ENCODE measurements around the gene MAPK4. TPM values are rescaled to one million over a fixed set of nuclear protein-coding genes. Genes with fewer than 3 reads are reported as not detected.

MAPK4 gene
- total and polyA plus RNA-seq, 2 of the 4 experiments (the other 2 are of a cell fraction) = not detected

DNA sequence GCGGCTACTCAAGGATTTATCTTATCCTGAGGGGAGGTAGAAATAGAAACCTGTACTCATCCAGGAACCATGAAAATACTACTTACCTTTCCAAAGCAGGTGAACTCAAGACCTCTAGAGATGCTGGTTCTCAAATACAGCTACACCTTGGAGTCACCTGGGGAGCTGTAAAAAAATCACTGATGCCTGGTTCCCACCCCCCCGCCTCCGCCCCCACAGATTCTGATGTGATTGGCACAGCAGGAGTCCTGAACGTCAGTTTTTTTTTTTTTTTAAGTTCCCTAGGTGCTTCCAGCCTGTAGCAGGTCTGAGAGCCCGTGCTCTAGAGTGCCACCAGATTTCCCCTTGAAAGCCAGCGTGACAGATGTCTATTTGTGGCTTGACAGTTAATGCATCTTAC lies 146.3 kb downstream of the MAPK4 start:
- CTCF ChIA-PET = interaction anchor here (1.0 kb wide), 1 partner anchor 10 kb away, joined by 6 read pairs; no protein-coding TSS in a partner anchor
- no peaks in the 10 kb centered on the region for H3K9me3 ChIP-seq (ENCODE audit: control insufficient read depth, insufficient read depth, low read length)
- no CpG with 5 or more reads among the region's 6 CpGs for WGBS, 2 experiments (ENCODE audit: extremely low coverage in 2 of 2, insufficient read length in 1 of 2)

More for the DNA sequence above, 146.3 kb downstream of the MAPK4 start:
- Histone ChIP-seq H3K56ac (ENCODE audit: extremely low read depth, insufficient read depth, low read length) (no peak overlapping the region), H4K91ac (ENCODE audit: insufficient read depth, low read depth, low read length) (no peak overlapping the region), H3K4me2 (ENCODE audit: low read depth, low read length) (no peak overlapping the region), H3K18ac (ENCODE audit: low read depth, low read length) (no peak overlapping the region), H2BK15ac (ENCODE audit: low read depth, low read length) (no peak overlapping the region), H2AFZ (replicated peaks; ENCODE audit: low read length, poor library complexity) (no peak overlapping the region), H4K8ac (ENCODE audit: low read depth in 2 of 2, low read length in 2 of 2) (no peak overlapping the region), H3K23ac (ENCODE audit: low read depth, low read length) (no peak overlapping the region), H3K4me1 (ENCODE audit: control insufficient read depth, insufficient read depth, low read length) (no peaks in the 10 kb centered on the region), H3K14ac (replicated peaks; ENCODE audit: low read depth, low read length) (no peak overlapping the region), H2BK5ac (ENCODE audit: low read depth, low read length, poor library complexity, severe bottlenecking) (no peak overlapping the region), H2AK5ac (ENCODE audit: low read depth, low read length) (no peak overlapping the region), H3K36me3 (ENCODE audit: control insufficient read depth, insufficient read depth, low read length) (no peaks in the 10 kb centered on the region), H3K27ac (ENCODE audit: insufficient read depth, low read length) (no peak overlapping the region), H4K5ac (ENCODE audit: low read depth, low read length) (no peak overlapping the region), H3K9me1 (ENCODE audit: insufficient read depth, low read length) (no peaks in the 10 kb centered on the region), H3K4ac (ENCODE audit: low read depth, low read length) (no peak overlapping the region), H3K27me3 (ENCODE audit: control insufficient read depth, insufficient read depth, low read length) (no peaks in the 10 kb centered on the region), H3K9ac (ENCODE audit: low read depth, low read length) (no peak overlapping the region), H2AK9ac (replicated peaks; ENCODE audit: low read depth, low read length, poor library complexity) (no peak overlapping the region), H2BK120ac (ENCODE audit: low read depth, low read length) (no peak overlapping the region), H3K79me1 (ENCODE audit: low read depth in 1 of 2, low read length in 2 of 2) (no peaks in the 10 kb centered on the region), H4K20me1 (ENCODE audit: insufficient read depth, low read length) (no peaks in the 10 kb centered on the region), H2BK20ac (ENCODE audit: low read depth, low read length) (no peak overlapping the region), H3K4me3 (ENCODE audit: insufficient read depth, low read depth, low read length) (no peak overlapping the region)
- intact Hi-C loops (cut with micrococcal nuclease) (no loop called here), dilution Hi-C loops (cut with HindIII; ENCODE audit: low sequenced_read_pairs, unreplicated experiment) (no loop called here), in situ Hi-C loops (cut with MboI; ENCODE audit: low sequenced_read_pairs) (no loop called here)
- POLR2A ChIA-PET (ENCODE audit: unreplicated experiment) = no interaction called here
- no peak for TF ChIP-seq RCOR1 (IDR thresholded peaks at IDR 0.05; ENCODE audit: insufficient replicate concordance, low read length)
- TF ChIP-seq CHD1 (IDR thresholded peaks at IDR 0.05; ENCODE audit: low read depth, low read length) = no peak
- no peak for TF ChIP-seq POLR2A (IDR thresholded peaks at IDR 0.05; ENCODE audit: low read depth, low read length)
- TF ChIP-seq MAFK (IDR thresholded peaks at IDR 0.05; ENCODE audit: low read depth, low read length) = no peak
- TF ChIP-seq FOS (IDR thresholded peaks at IDR 0.05; ENCODE audit: low read depth, low read length) = no peak
- no peak for TF ChIP-seq MXI1 (IDR thresholded peaks at IDR 0.05; ENCODE audit: borderline replicate concordance, low read depth, low read length)
- TF ChIP-seq RAD21 (IDR thresholded peaks at IDR 0.05; ENCODE audit: low read length) = no peak
- no peak for TF ChIP-seq NFE2L2 (IDR thresholded peaks at IDR 0.05; ENCODE audit: low read depth, low read length)
- TF ChIP-seq RFX5 (IDR thresholded peaks at IDR 0.05; ENCODE audit: low read depth, low read length) = no peak
- TF ChIP-seq BHLHE40 (IDR thresholded peaks at IDR 0.05; ENCODE audit: low read depth, low read length) = no peak
- ATAC-seq (ENCODE audit: low read depth) (no peak), DNase-seq (no peak)
- BruUV-seq (replicated peaks) = no TSS peak
